HEK293T (cell line): ENCODE data around the gene ARHGAP21.

Experiments used
- ARNT ChIP-seq: fragments of 450-650 bp; IDR thresholded peaks from 2 replicates; pipeline ENCODE4 v1.6.1; 2017; ENCODE audit warnings: mild to moderate bottlenecking
- BHLHE40 ChIP-seq: fragments of 450-650 bp; IDR thresholded peaks from 2 replicates; pipeline ENCODE4 v1.6.1; 2016; ENCODE audit warnings: mild to moderate bottlenecking, moderate library complexity, borderline replicate concordance
- CTBP1 ChIP-seq: fragments of 450-650 bp; IDR thresholded peaks from 2 replicates; pipeline ENCODE4 v1.6.1; 2016; ENCODE audit warnings: borderline replicate concordance
- ELF4 ChIP-seq: fragments of 450-650 bp; IDR thresholded peaks from 2 replicates; pipeline ENCODE4 v1.6.1; 2017; ENCODE audit warnings: antibody characterized with exemption
- FOXA1 ChIP-seq: fragments of 450-650 bp; IDR thresholded peaks from 2 replicates; pipeline ENCODE4 v1.6.1; 2016; ENCODE audit warnings: mild to moderate bottlenecking
- FOXM1 ChIP-seq: fragments of 450-650 bp; IDR thresholded peaks from 2 replicates; pipeline ENCODE4 v1.6.1; 2017; ENCODE audit warnings: mild to moderate bottlenecking, borderline replicate concordance
- L3MBTL2 ChIP-seq: fragments of 450-650 bp; conservative IDR thresholded peaks from 2 replicates; pipeline ENCODE4 v1.6.1; 2016; ENCODE audit warnings: mild to moderate bottlenecking
- LEF1 ChIP-seq: fragments of 450-650 bp; IDR thresholded peaks from 2 replicates; pipeline ENCODE4 v1.6.1; 2017; ENCODE audit warnings: mild to moderate bottlenecking, borderline replicate concordance
- NFRKB ChIP-seq: fragments of 450-650 bp; IDR thresholded peaks from 2 replicates; pipeline ENCODE4 v1.6.1; 2016; ENCODE audit warnings: mild to moderate bottlenecking, moderate library complexity
- PKNOX1 ChIP-seq: fragments of 450-650 bp; IDR thresholded peaks from 2 replicates; pipeline ENCODE4 v1.6.1; 2016
- SP1 ChIP-seq: fragments of 450-650 bp; IDR thresholded peaks from 2 replicates; pipeline ENCODE4 v1.6.1; 2017
- SUZ12 ChIP-seq: fragments of 450-650 bp; IDR thresholded peaks from 2 replicates; pipeline ENCODE4 v1.6.1; 2016; ENCODE audit warnings: mild to moderate bottlenecking
- TARDBP ChIP-seq: fragments of 450-650 bp; IDR thresholded peaks from 2 replicates; pipeline ENCODE4 v1.6.1; 2016
- ZNF384 ChIP-seq: fragments of 450-650 bp; IDR thresholded peaks from 2 replicates; pipeline ENCODE4 v1.6.1; 2016

DNA sequence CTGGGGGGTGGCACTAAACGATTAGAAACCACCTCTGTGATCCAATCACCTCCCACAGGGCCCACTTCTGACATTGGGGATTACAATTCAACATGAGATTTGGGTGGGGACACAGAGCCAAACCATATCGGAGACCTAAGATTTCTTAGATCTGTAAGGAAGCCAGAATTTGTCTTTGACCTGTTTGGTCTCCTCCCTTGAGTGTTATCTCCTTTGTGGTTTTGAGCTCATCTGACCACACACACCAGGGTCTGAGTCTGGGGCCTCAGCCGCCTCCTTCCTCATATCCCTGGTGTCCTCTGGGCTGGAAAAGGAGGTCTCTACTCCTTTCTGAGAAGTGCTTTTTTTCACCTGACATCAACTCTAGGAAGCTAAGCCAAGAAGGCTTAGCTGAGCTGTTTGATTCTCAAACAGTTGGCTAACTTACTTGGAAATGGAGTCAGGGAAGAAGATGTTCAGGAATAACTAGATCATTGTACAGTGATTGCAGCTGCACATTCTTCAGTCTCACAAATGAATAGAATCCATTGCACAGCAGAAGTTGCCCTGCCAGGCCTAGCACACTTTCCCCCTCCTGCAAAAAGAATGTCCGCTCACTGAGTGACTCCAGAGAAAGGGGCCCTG lies 167.4 kb downstream of the ARHGAP21 start:
- no peak for TF ChIP-seq SUZ12
- TF ChIP-seq L3MBTL2, result no peak
- TF ChIP-seq PKNOX1, result no peak
- no peak for TF ChIP-seq FOXM1
- no peak for TF ChIP-seq BHLHE40
- no peak for TF ChIP-seq FOXA1
- TF ChIP-seq NFRKB, result no peak
- TF ChIP-seq LEF1, result no peak
- TF ChIP-seq TARDBP, result no peak
- TF ChIP-seq ELF4, result no peak
- no peak for TF ChIP-seq ZNF384
- no peak for TF ChIP-seq SP1
- no peak for TF ChIP-seq ARNT
- no peak for TF ChIP-seq CTBP1
